Calu3 (cell line): ENCODE results near the gene CXXC5. TPM values are rescaled to one million over a fixed set of nuclear protein-coding genes. Genes with fewer than 3 reads are reported as not detected.

Experiments used
- BruUV-seq: library from RNA; stranded (reverse); fragments of 400-500 nt; replicated peaks from 2 replicates; lab custom pipeline; 2021; lab: Mats Ljungman, UMichigan
- CTCF ChIA-PET: fragments of 300-600 bp; sonication (Branson Sonifier 250); formaldehyde crosslinking; loops from one replicate; lab custom pipeline; 2022; ENCODE audit warnings: antibody characterized with exemption; lab: Charles Lee
- DNase-seq: peaks from one replicate; pipeline ENCODE4 v3.0.0; 2022
- H3K27ac Mint-ChIP-seq: one replicate; pipeline ENCODE4 v1.8.0; 2022; ENCODE audit warnings: mixed read lengths; ENCODE audit not compliant: unreplicated experiment
- H3K27me3 Mint-ChIP-seq: one replicate; pipeline ENCODE4 v1.8.0; 2022; ENCODE audit warnings: mixed read lengths; ENCODE audit not compliant: unreplicated experiment
- H3K36me3 Mint-ChIP-seq: one replicate; pipeline ENCODE4 v1.8.0; 2022; ENCODE audit warnings: mild to moderate bottlenecking, moderate library complexity, mixed read lengths; ENCODE audit not compliant: insufficient read depth, unreplicated experiment
- H3K4me1 Mint-ChIP-seq: one replicate; pipeline ENCODE4 v1.8.0; 2022; ENCODE audit warnings: mild to moderate bottlenecking, low read depth, mixed read lengths; ENCODE audit not compliant: unreplicated experiment
- H3K4me3 Mint-ChIP-seq: one replicate; pipeline ENCODE4 v1.8.0; 2022; ENCODE audit warnings: mild to moderate bottlenecking, low read depth, moderate library complexity, mixed read lengths; ENCODE audit not compliant: unreplicated experiment
- H3K9me3 Mint-ChIP-seq: one replicate; pipeline ENCODE4 v1.8.0; 2022; ENCODE audit warnings: low read depth, mixed read lengths; ENCODE audit not compliant: unreplicated experiment
- CTCF ChIP-seq: fragments of 200-600 bp; IDR thresholded peaks from one replicate; pipeline ENCODE4 v1.8.0; 2022; ENCODE audit warnings: antibody characterized with exemption; ENCODE audit not compliant: unreplicated experiment
- intact Hi-C: fragments of 100-400 bp; cut with micrococcal nuclease; formaldehyde crosslinking; loops from one replicate; pipeline ENCODE4 v1.10.0; 2022; ENCODE audit not compliant: unreplicated experiment
- total RNA-seq: library from RNA; stranded (reverse); gene quantifications from 2 replicates; pipeline ENCODE4 v1.2.3, GENCODE V29; 2022

The CXXC5 gene
- total RNA-seq, 1 experiment from 2014 or later: 69.1 TPM

- H3K4me1 Mint-ChIP-seq: peaks cover 18% of the 10 kb centered on the region
- no peak for TF ChIP-seq CTCF
- no peaks in the 10 kb centered on the region for H3K27me3 Mint-ChIP-seq
- H3K36me3 Mint-ChIP-seq: peaks cover 5% of the 10 kb centered on the region
- intact Hi-C loops: no loop called here
- no peaks in the 10 kb centered on the region for H3K9me3 Mint-ChIP-seq
- H3K4me3 Mint-ChIP-seq: peak overlapping the region; percentile 56
- no peak for DNase-seq
- peak overlapping the region; percentile 81 for H3K27ac Mint-ChIP-seq
- CTCF ChIA-PET: interaction anchor here (0.5 to 1.0 kb wide), 3 partner anchors 9 to 238 kb away, joined by 3 read pairs; no protein-coding TSS in a partner anchor
- BruUV-seq: TSS peak; percentile 69
These were observed 85.0 kb downstream of the CXXC5 start for GRCh38 chr5:139733010-139733688.

Other genes with a start within 250 kb of the CXXC5 start
- 5.1 and 6.8 TPM in 2 replicates for gene SPATA24, start 244.3 kb upstream of the CXXC5 start, total RNA-seq
- 6.7 and 9.8 TPM in 2 replicates for gene DNAJC18, start 208.8 kb upstream of the CXXC5 start, total RNA-seq
- not detected in 2 replicates for gene ECSCR, start 185.6 kb upstream of the CXXC5 start, total RNA-seq
- not detected in 2 replicates for gene SMIM33, start 177.3 kb upstream of the CXXC5 start, total RNA-seq
- 34.1 and 79.6 TPM in 2 replicates for gene STING1, start 165.6 kb upstream of the CXXC5 start, total RNA-seq
- 179 and 187 TPM in 2 replicates for gene UBE2D2, start 87.0 kb upstream of the CXXC5 start, total RNA-seq
- not detected in 2 replicates for gene PSD2, start 147.5 kb downstream of the CXXC5 start, total RNA-seq